VCaP (cell line): ENCODE measurements around the gene CDS1.

Experiments
- H3K27ac ChIP-seq: fragments of 450-650 bp; 2 replicates; pipeline ENCODE4 v1.5.1; 2017
- CTCF ChIP-seq: fragments of 450-650 bp; conservative IDR thresholded peaks from 2 replicates; pipeline ENCODE4 v1.5.1; 2017; ENCODE audit warnings: mild to moderate bottlenecking, moderate library complexity

Gene CDS1

GRCh38 chr4:84639145-84639544, 56.2 kb downstream of the CDS1 start:
- TF ChIP-seq CTCF: no peak

GRCh38 chr4:84644087-84644486, 61.2 kb downstream of the CDS1 start:
- no peak overlapping the region for H3K27ac ChIP-seq
- no peak for TF ChIP-seq CTCF

More at GRCh38 chr4:84639145-84639544, 56.2 kb downstream of the CDS1 start:
- no peak overlapping the region for H3K27ac ChIP-seq

GRCh38 chr4:84647312-84647884, 64.5 kb downstream of the CDS1 start:
- no peak overlapping the region for H3K27ac ChIP-seq
- TF ChIP-seq CTCF: no peak

GRCh38 chr4:84648178-84648577, 65.3 kb downstream of the CDS1 start:
- no peak for TF ChIP-seq CTCF
- peak overlapping the region; percentile 16; the same call in 1 of the 2 replicates for H3K27ac ChIP-seq

- no peak for TF ChIP-seq CTCF
These were observed 66.1 kb downstream of the CDS1 start for GRCh38 chr4:84648863-84649647.

GRCh38 chr4:84651499-84651898, 68.6 kb downstream of the CDS1 start:
- H3K27ac ChIP-seq: no peak overlapping the region
- TF ChIP-seq CTCF: no peak

More at GRCh38 chr4:84648863-84649647, 66.1 kb downstream of the CDS1 start:
- H3K27ac ChIP-seq: peak overlapping the region; percentile 16; the same call in 1 of the 2 replicates

GRCh38 chr4:84652478-84652877, 69.6 kb downstream of the CDS1 start:
- no peak overlapping the region for H3K27ac ChIP-seq
- no peak for TF ChIP-seq CTCF
